Measurements from ENCODE around the gene BTAF1. TPM values are rescaled to one million over a fixed set of nuclear protein-coding genes. Genes with fewer than 3 reads are reported as not detected.

BTAF1 gene
- total RNA-seq, 1 donor from 2014 or later, result 29.2 TPM

DNA sequence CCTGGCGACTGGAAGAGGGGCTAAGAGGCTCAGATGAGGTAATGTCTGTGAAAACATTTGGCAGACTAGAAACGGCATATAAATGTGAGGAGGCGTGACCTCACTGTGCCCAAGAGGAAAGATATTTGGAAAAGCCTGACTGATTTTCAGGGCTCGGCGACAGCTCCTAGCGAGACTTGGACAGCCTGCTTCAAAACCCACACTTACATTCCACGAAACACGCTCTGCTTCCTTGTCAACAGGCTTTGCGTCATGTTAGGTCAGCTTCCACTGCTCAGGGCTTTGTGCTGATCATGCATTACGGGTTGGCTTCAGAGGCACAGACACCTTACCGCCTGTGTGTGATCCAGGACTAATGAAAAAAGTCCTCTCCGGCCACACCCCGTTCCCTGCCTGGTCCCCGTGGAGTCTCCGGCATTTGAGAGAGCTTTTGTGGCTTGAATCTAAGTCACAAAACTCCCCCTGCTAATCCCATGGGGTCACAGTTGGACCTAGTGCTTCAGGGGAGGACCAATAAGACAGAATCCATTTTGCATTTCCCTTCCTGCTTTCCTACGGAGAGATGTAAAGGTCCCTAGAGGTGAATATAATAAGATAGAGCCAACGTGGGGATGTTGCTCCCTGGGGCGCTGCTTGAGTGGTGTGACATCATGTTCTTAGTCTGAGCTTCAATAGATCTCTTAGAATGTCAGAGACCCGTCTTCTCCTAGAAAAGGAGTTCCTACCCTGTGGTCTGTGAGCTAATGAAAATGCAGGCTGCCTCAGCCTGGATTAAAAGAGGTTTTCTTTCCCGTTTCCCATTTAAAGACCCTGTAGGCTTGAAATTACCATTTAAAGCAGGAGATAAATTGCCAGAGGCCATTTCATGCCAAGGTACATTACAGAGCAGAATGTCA lies 39.8 kb upstream of the BTAF1 start:
- no peak for TF ChIP-seq EZH2 (IDR thresholded peaks at IDR 0.05; ENCODE audit: insufficient read depth, low read length)
- TF ChIP-seq, protein P1, sequence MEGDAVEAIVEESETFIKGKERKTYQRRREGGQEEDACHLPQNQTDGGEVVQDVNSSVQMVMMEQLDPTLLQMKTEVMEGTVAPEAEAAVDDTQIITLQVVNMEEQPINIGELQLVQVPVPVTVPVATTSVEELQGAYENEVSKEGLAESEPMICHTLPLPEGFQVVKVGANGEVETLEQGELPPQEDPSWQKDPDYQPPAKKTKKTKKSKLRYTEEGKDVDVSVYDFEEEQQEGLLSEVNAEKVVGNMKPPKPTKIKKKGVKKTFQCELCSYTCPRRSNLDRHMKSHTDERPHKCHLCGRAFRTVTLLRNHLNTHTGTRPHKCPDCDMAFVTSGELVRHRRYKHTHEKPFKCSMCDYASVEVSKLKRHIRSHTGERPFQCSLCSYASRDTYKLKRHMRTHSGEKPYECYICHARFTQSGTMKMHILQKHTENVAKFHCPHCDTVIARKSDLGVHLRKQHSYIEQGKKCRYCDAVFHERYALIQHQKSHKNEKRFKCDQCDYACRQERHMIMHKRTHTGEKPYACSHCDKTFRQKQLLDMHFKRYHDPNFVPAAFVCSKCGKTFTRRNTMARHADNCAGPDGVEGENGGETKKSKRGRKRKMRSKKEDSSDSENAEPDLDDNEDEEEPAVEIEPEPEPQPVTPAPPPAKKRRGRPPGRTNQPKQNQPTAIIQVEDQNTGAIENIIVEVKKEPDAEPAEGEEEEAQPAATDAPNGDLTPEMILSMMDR (IDR thresholded peaks at IDR 0.05; ENCODE audit: insufficient read depth, low read depth, low read length), result no peak
- peaks cover 8% of the 10 kb centered on the region for H3K4me1 Mint-ChIP-seq (ENCODE audit: low read depth, unreplicated experiment)
- Histone ChIP-seq H4K20me1 (ENCODE audit: insufficient read depth, low read length) (no peaks in the 10 kb centered on the region), H3K9me3 (ENCODE audit: insufficient read depth, low read depth, low read length) (no peaks in the 10 kb centered on the region), H2AFZ (ENCODE audit: low read depth, low read length) (peak overlapping the region; percentile 88), H3K4me2 (ENCODE audit: low read length) (peak overlapping the region; percentile 75), H3K79me2 (ENCODE audit: insufficient read depth, low read length) (no peaks in the 10 kb centered on the region), H3K9ac (ENCODE audit: low read length) (peak overlapping the region; percentile 37), H3K27me3 (ENCODE audit: insufficient read depth, low read length) (no peaks in the 10 kb centered on the region), H3K4me3 (ENCODE audit: insufficient read depth, low read depth, low read length) (peak overlapping the region; percentile 24), H3K4me1 (ENCODE audit: insufficient read depth, low read length) (peaks cover 18% of the 10 kb centered on the region), H3K27ac (ENCODE audit: low read depth, low read length) (no peak overlapping the region), H3K36me3 (ENCODE audit: insufficient read depth, low read length) (no peaks in the 10 kb centered on the region)
- H3K27me3 Mint-ChIP-seq (ENCODE audit: low read depth, unreplicated experiment), result no peaks in the 10 kb centered on the region
- DNase-seq (ENCODE audit: low read depth) (peak; percentile 73), FAIRE-seq (peak; percentile 43)
- no peaks in the 10 kb centered on the region for H3K36me3 Mint-ChIP-seq (ENCODE audit: low read depth, unreplicated experiment)
- H3K4me3 Mint-ChIP-seq (ENCODE audit: unreplicated experiment), result no peak overlapping the region
- H3K27ac Mint-ChIP-seq (ENCODE audit: unreplicated experiment), result peak overlapping the region; percentile 68
- no peaks in the 10 kb centered on the region for H3K9me3 Mint-ChIP-seq (ENCODE audit: unreplicated experiment)

DNA sequence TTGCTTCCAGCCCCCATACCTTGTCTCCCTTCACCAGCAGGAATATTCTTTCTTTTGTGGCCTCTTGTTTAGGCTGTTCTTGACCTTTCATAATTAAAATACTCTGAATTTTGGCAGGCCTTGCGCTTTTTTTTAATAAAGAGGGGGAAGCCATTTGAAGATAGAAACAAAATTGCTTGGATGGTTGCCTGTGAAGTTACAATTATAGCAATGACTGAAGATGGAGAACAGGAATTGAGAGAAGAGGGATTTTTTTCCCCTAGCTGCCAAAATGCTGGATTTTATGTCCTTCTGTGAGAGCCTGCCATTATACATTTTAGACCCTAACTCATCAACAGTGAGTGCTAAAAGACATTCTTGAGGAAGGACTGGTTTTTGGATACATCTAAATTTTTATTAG lies 39.0 kb upstream of the BTAF1 start:
- no peaks in the 10 kb centered on the region for H3K9me3 Mint-ChIP-seq (ENCODE audit: unreplicated experiment)
- Histone ChIP-seq H2AFZ (ENCODE audit: low read depth, low read length) (peak overlapping the region; percentile 54), H3K27me3 (ENCODE audit: insufficient read depth, low read length) (no peaks in the 10 kb centered on the region), H3K4me1 (ENCODE audit: insufficient read depth, low read length) (peaks cover 18% of the 10 kb centered on the region), H3K4me3 (ENCODE audit: insufficient read depth, low read depth, low read length) (no peak overlapping the region), H3K79me2 (ENCODE audit: insufficient read depth, low read length) (no peaks in the 10 kb centered on the region), H3K36me3 (ENCODE audit: insufficient read depth, low read length) (no peaks in the 10 kb centered on the region), H3K9me3 (ENCODE audit: insufficient read depth, low read depth, low read length) (no peaks in the 10 kb centered on the region), H3K9ac (ENCODE audit: low read length) (no peak overlapping the region), H3K27ac (ENCODE audit: low read depth, low read length) (no peak overlapping the region), H3K4me2 (ENCODE audit: low read length) (no peak overlapping the region), H4K20me1 (ENCODE audit: insufficient read depth, low read length) (no peaks in the 10 kb centered on the region)
- H3K27me3 Mint-ChIP-seq (ENCODE audit: low read depth, unreplicated experiment), result no peaks in the 10 kb centered on the region
- peaks cover 8% of the 10 kb centered on the region for H3K4me1 Mint-ChIP-seq (ENCODE audit: low read depth, unreplicated experiment)
- no peak for FAIRE-seq
- H3K4me3 Mint-ChIP-seq (ENCODE audit: unreplicated experiment), result no peak overlapping the region
- no peak overlapping the region for H3K27ac Mint-ChIP-seq (ENCODE audit: unreplicated experiment)
- H3K36me3 Mint-ChIP-seq (ENCODE audit: low read depth, unreplicated experiment), result no peaks in the 10 kb centered on the region
- no peak for TF ChIP-seq EZH2 (IDR thresholded peaks at IDR 0.05; ENCODE audit: insufficient read depth, low read length)
- TF ChIP-seq, protein P1 (IDR thresholded peaks at IDR 0.05; ENCODE audit: insufficient read depth, low read depth, low read length), result no peak
- DNase-seq (ENCODE audit: low read depth), result no peak

Data from astrocyte (in vitro differentiated cells and primary cell).